ENCODE results near the gene TMEM217. TPM values are rescaled to one million over a fixed set of nuclear protein-coding genes. Genes with fewer than 3 reads are reported as not detected.

Gene TMEM217
- total RNA-seq, 2 donors from 2014 or later, result 0.50 to 7.3 TPM

- Histone ChIP-seq H3K27ac (no peak overlapping the region), H3K4me3 (no peak overlapping the region), H3K27me3 (replicated peaks; ENCODE audit: insufficient read depth) (no peaks in the 10 kb centered on the region), H3K36me3 (no peaks in the 10 kb centered on the region), H3K9me3 (no peaks in the 10 kb centered on the region), H3K4me1 (replicated peaks) (no peaks in the 10 kb centered on the region)
- no peak for DNase-seq (ENCODE audit: low spot score)
- 93% methylated on average over 2 of the region's 2 CpGs for WGBS
- TF ChIP-seq POLR2AphosphoS5 (IDR thresholded peaks at IDR 0.05) (no peak), POLR2A (IDR thresholded peaks at IDR 0.05) (no peak), CTCF (IDR thresholded peaks at IDR 0.05) (no peak)
- intact Hi-C loops (cut with DNase I), result no loop called here
These were observed 77.9 kb downstream of the TMEM217 start for GRCh38 chr6:37180075-37180474.

GRCh38 chr6:37177935-37178517, 79.9 kb downstream of the TMEM217 start:
- Histone ChIP-seq H3K4me1 (replicated peaks) (no peaks in the 10 kb centered on the region), H3K27me3 (replicated peaks; ENCODE audit: insufficient read depth) (no peaks in the 10 kb centered on the region), H3K36me3 (peaks cover 0 to 9% of the 10 kb centered on the region in 2 donors), H3K27ac (no peak overlapping the region), H3K4me3 (no peak overlapping the region), H3K9me3 (no peaks in the 10 kb centered on the region)
- no peak for DNase-seq (ENCODE audit: low spot score)
- WGBS, result 90% methylated on average over 8 of the region's 8 CpGs
- TF ChIP-seq POLR2AphosphoS5 (IDR thresholded peaks at IDR 0.05) (no peak), CTCF (IDR thresholded peaks at IDR 0.05) (no peak), POLR2A (IDR thresholded peaks at IDR 0.05) (no peak)
- intact Hi-C loops (cut with DNase I), result no loop called here

- WGBS, result 78% methylated on average over 10 of the region's 10 CpGs
- Histone ChIP-seq H3K27me3 (replicated peaks; ENCODE audit: insufficient read depth) (no peaks in the 10 kb centered on the region), H3K4me1 (replicated peaks) (peaks cover 3% of the 10 kb centered on the region), H3K27ac (no peak overlapping the region), H3K36me3 (peaks cover 0 to 9% of the 10 kb centered on the region in 2 donors), H3K4me3 (no peak overlapping the region), H3K9me3 (no peaks in the 10 kb centered on the region)
- DNase-seq (ENCODE audit: low spot score), result no peak
- intact Hi-C loops (cut with DNase I), result no loop called here
- no peak for TF ChIP-seq CTCF (IDR thresholded peaks at IDR 0.05)
- TF ChIP-seq POLR2AphosphoS5 (IDR thresholded peaks at IDR 0.05), result no peak
- no peak for TF ChIP-seq POLR2A (IDR thresholded peaks at IDR 0.05)
These were observed 80.6 kb downstream of the TMEM217 start for GRCh38 chr6:37177077-37177934.

- H3K4me1 ChIP-seq (replicated peaks), result peaks cover 3% of the 10 kb centered on the region
- H3K9me3 ChIP-seq, result no peaks in the 10 kb centered on the region
- intact Hi-C loops (cut with DNase I), result no loop called here
- no peak overlapping the region for H3K4me3 ChIP-seq
- TF ChIP-seq POLR2AphosphoS5 (IDR thresholded peaks at IDR 0.05), result no peak
- no peak for TF ChIP-seq POLR2A (IDR thresholded peaks at IDR 0.05)
- no peak for TF ChIP-seq CTCF (IDR thresholded peaks at IDR 0.05)
- WGBS, result 94% methylated on average over 15 of the region's 15 CpGs
- H3K36me3 ChIP-seq, result peaks cover 0 to 9% of the 10 kb centered on the region in 2 donors
- H3K27ac ChIP-seq, result no peak overlapping the region
- DNase-seq (ENCODE audit: low spot score), result no peak
- no peaks in the 10 kb centered on the region for H3K27me3 ChIP-seq (replicated peaks; ENCODE audit: insufficient read depth)
These were observed 81.5 kb downstream of the TMEM217 start for GRCh38 chr6:37176268-37177076.
